Stomach (tissue), 9 donors: ENCODE results near the gene CYP2A6. TPM values are rescaled to one million over a fixed set of nuclear protein-coding genes. Genes with fewer than 3 reads are reported as not detected.
A peak's percentile ranks its signal among the peaks of the same experiment; 100 is the strongest.

Experiments used
- DNase-seq, 2 donors: peaks; one replicate each; pipeline versions ENCODE4 v3.0.0 to v3.0.0-alpha.2; 2013 to 2019
- H3K27ac ChIP-seq, 5 donors: fragments of 200-600 bp in 4 of 5; sonication (generic) in 4 of 5; one replicate each; pipeline ENCODE4 v1.5.1; 2013 to 2019; ENCODE audit warnings: mild to moderate bottlenecking in 1 of 5, moderate library complexity in 1 of 5
- H3K27me3 ChIP-seq, 3 donors: fragments of 200-600 bp; sonication (generic); one replicate each; pipeline ENCODE4 v1.5.1; 2017 to 2019; ENCODE audit warnings: mixed run types in 1 of 3
- H3K36me3 ChIP-seq, 4 donors: fragments of 200-600 bp; sonication (generic); 1 replicate in 3 of 4; 2 replicates in 1 of 4; pipeline ENCODE4 v1.5.1; 2016 to 2019
- H3K4me1 ChIP-seq, 4 donors: fragments of 200-600 bp; sonication (generic); one replicate each; pipeline ENCODE4 v1.5.1; 2016 to 2019
- H3K4me3 ChIP-seq, 4 donors: fragments of 200-600 bp; sonication (generic) in 3 of 4; one replicate each; pipeline ENCODE4 v1.5.1; 2016 to 2019; ENCODE audit warnings: mild to moderate bottlenecking in 1 of 4
- H3K9me3 ChIP-seq, 4 donors: fragments of 200-600 bp; sonication (generic); one replicate each; pipeline ENCODE4 v1.5.1; 2016 to 2019
- CTCF ChIP-seq, 7 experiments: fragments of 450-650 bp in 4 of 7; fragments of 200-600 bp in 3 of 7; sonication (generic) in 3 of 7; IDR thresholded peaks; one replicate each; pipeline ENCODE4 v1.5.1; 2016 to 2019; ENCODE audit warnings: antibody characterized with exemption in 7 of 7, control low read depth in 2 of 7, mild to moderate bottlenecking in 1 of 7
- EP300 ChIP-seq: sonication (generic); formaldehyde crosslinking; IDR thresholded peaks from one replicate; pipeline ENCODE4 v1.6.1; 2017; ENCODE audit warnings: antibody characterized with exemption
- POLR2A ChIP-seq, 4 donors: fragments of 450-650 bp; IDR thresholded peaks; one replicate each; pipeline ENCODE4 v1.6.1; 2016; ENCODE audit warnings: antibody characterized with exemption in 4 of 4, control low read depth in 2 of 4, mild to moderate bottlenecking in 1 of 4, moderate library complexity in 1 of 4
- POLR2AphosphoS5 ChIP-seq, 3 donors: sonication (generic); formaldehyde crosslinking; IDR thresholded peaks; one replicate each; pipeline ENCODE4 v1.6.1; 2016; ENCODE audit warnings: antibody characterized with exemption in 3 of 3
- WGBS, 5 donors: extraction: QIAGEN DNeasy Blood & Tissue Kit in 3 of 5; methylation state at CpG; one replicate each; pipeline versions ENCODE4 v1.1.5 to v1.1.7; 2013 to 2018; 5-methylcytosine and 5-hydroxymethylcytosine counted together
- intact Hi-C: fragments of 100-400 bp; cut with DNase I; formaldehyde crosslinking; loops from one replicate; pipeline ENCODE4 v1.15.1; 2023; ENCODE audit warnings: low total_unique reads
- polyA plus RNA-seq, 3 donors: library from polyadenylated mRNA; stranded (reverse); fragments of 200-250 nt; gene quantifications; one replicate each; pipeline ENCODE4 v1.2.3, GENCODE V29; 2013
- total RNA-seq, 5 donors: library from RNA; depleted of rRNA; stranded (reverse); fragments of >200 nt; gene quantifications; one replicate each; pipeline versions ENCODE4 v1.1.0 to v1.2.3, GENCODE V29; 2014 to 2016
- donor health status: healthy with polysubstance abuse.
- donor health status: Bipolar disorder and iron deficiency.
- donor health status: healthy.

CYP2A6 gene
- total and polyA plus RNA-seq, 8 donors, result not detected

GRCh38 chr19:40800339-40800996 lies 49.8 kb downstream of the CYP2A6 start:
- H3K9me3 ChIP-seq, result no peaks in the 10 kb centered on the region
- DNase-seq, result peak in 1 of 2 donors; percentile 20
- H3K36me3 ChIP-seq, result peaks cover 11 to 27% (median 17%) of the 10 kb centered on the region in 4 donors
- H3K4me3 ChIP-seq, result peak overlapping the region; percentile 86 to 98 (median 92)
- intact Hi-C loops, result no loop called here
- no peak for TF ChIP-seq EP300
- TF ChIP-seq CTCF (IDR thresholded peaks at IDR 0.05), result no peak
- TF ChIP-seq POLR2A (IDR thresholded peaks at IDR 0.05), result no peak
- no peak for TF ChIP-seq POLR2AphosphoS5 (IDR thresholded peaks at IDR 0.05)
- H3K27me3 ChIP-seq, result no peaks in the 10 kb centered on the region
- 43 to 64% (median 55%) methylated on average over 14 to 27 of the region's 27 CpGs for WGBS, 5 donors
- H3K4me1 ChIP-seq, result peaks cover 62 to 68% (median 64%) of the 10 kb centered on the region in 4 donors
- H3K27ac ChIP-seq, result peak overlapping the region; percentile 95 to 99 (median 97)

GRCh38 chr19:40799558-40800338 lies 50.5 kb downstream of the CYP2A6 start:
- Histone ChIP-seq H3K9me3 (no peaks in the 10 kb centered on the region), H3K4me3 (peak overlapping the region; percentile 86 to 98 (median 92)), H3K27ac (peak overlapping the region; percentile 95 to 99 (median 97)), H3K36me3 (peaks cover 11 to 26% (median 15%) of the 10 kb centered on the region in 4 donors), H3K27me3 (no peaks in the 10 kb centered on the region), H3K4me1 (peaks cover 55 to 60% (median 57%) of the 10 kb centered on the region in 4 donors)
- intact Hi-C loops, result no loop called here
- TF ChIP-seq POLR2AphosphoS5 (IDR thresholded peaks at IDR 0.05) (peak in 1 of 3 donors; percentile 16), EP300 (no peak), POLR2A (IDR thresholded peaks at IDR 0.05) (no peak), CTCF (IDR thresholded peaks at IDR 0.05) (no peak)
- peak; percentile 42 to 79 for DNase-seq
- WGBS, 5 donors, result 1 to 4% (median 2%) methylated on average over 33 to 40 of the region's 40 CpGs

GRCh38 chr19:40798683-40799557 lies 51.3 kb downstream of the CYP2A6 start, which contains the start of gene EGLN2:
TSS of gene EGLN2 (plus strand) at chr19:40799191. CDS start at chr19:40800573, 1,382 bp downstream.
- H3K9me3 ChIP-seq, result no peaks in the 10 kb centered on the region
- peaks cover 11 to 26% (median 15%) of the 10 kb centered on the region in 4 donors for H3K36me3 ChIP-seq
- H3K4me1 ChIP-seq, result peaks cover 46 to 52% (median 49%) of the 10 kb centered on the region in 4 donors
- DNase-seq, result peak in 1 of 2 donors; percentile 100
- H3K27ac ChIP-seq, result peak within 1 kb of the TSS; percentile 95 to 99 (median 97)
- peak within 1 kb of the TSS; percentile 86 to 98 (median 92) for H3K4me3 ChIP-seq
- intact Hi-C loops, result no loop called here
- H3K27me3 ChIP-seq, result no peaks in the 10 kb centered on the region
- 0 to 1% (median 0%) methylated on average over 31 to 105 of the region's 110 CpGs for WGBS, 5 donors
- TF ChIP-seq POLR2A (IDR thresholded peaks at IDR 0.05), result no peak
- no peak for TF ChIP-seq EP300
- peak; percentile 73 to 93 (median 80) for TF ChIP-seq POLR2AphosphoS5 (IDR thresholded peaks at IDR 0.05)
- no peak for TF ChIP-seq CTCF (IDR thresholded peaks at IDR 0.05)
